ENCODE results near the gene PAX8.

DNA sequence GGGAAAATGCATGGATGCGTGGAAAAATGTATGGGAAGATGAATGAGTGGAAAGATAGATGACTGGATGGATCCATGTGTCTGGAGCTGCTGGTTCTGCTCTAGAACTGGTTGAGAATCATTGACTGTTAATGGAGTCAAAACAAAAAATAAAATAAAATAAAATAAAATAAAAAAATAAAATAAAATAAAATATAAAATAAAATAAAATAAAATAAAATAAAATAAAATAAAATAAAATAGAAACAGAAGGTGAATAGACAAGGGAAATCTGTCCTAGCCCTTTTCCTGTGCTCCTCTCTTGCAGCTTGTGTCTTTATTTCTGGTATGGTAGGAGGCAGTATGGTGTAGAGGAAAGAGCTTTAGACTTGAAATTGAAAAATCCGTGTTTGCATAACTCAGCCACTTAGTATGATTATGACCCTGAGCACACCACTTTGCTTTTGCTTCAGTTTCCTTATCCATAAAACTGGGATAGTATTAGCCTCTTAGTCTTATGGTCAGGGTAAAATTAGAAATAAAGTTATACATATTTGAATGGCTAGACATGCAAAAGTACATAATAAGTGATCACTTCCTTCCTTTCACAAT, 54.0 kb downstream of the PAX8 start:
- TF ChIP-seq, protein P1, sequence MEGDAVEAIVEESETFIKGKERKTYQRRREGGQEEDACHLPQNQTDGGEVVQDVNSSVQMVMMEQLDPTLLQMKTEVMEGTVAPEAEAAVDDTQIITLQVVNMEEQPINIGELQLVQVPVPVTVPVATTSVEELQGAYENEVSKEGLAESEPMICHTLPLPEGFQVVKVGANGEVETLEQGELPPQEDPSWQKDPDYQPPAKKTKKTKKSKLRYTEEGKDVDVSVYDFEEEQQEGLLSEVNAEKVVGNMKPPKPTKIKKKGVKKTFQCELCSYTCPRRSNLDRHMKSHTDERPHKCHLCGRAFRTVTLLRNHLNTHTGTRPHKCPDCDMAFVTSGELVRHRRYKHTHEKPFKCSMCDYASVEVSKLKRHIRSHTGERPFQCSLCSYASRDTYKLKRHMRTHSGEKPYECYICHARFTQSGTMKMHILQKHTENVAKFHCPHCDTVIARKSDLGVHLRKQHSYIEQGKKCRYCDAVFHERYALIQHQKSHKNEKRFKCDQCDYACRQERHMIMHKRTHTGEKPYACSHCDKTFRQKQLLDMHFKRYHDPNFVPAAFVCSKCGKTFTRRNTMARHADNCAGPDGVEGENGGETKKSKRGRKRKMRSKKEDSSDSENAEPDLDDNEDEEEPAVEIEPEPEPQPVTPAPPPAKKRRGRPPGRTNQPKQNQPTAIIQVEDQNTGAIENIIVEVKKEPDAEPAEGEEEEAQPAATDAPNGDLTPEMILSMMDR (IDR thresholded peaks at IDR 0.05): no peak
- no peak for TF ChIP-seq POLR2A (IDR thresholded peaks at IDR 0.05)

All from lower leg skin (tissue), 3 donors.